GM21447 (cell line): ENCODE results near the gene ITPR3.

Experiments used
- ATAC-seq: cut with Tn5 transposase; IDR thresholded peaks from one replicate; pipeline ENCODE4 v1.9.1; 2021; ENCODE audit not compliant: unreplicated experiment

ITPR3 gene

DNA sequence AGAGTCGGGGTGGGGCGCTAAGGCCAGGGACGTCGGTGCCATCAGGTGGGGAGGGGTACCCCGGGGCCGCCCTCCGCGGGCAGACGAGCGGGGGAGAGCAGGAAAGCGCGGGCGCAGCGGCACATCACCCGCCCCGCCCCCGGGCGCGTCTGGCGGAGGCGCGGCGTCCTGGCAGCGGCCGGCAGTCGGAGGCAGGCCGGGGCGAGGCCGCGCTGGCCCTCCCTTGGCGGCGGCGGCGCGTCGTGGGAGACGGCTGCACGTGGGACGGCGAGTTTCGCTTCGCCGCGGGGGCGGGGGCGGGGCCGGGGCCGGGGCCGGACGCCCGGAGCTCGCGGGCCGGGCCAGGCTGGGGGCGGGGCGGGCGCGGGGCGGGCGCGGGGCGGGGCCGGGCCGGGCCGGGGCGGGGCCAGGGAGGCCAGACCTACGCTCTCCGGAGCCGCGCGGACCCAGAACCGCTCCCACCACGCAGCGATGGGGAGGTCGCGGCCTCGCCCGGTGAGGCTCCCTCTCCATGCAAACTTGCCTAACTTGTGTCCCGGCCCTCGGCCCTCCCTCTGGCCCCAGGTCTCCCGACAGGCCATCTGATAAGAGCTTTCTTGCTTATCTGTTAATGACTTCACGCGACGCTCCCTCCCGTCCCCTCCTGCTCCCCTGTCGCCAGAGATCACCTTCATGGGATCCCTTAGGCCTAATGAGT, 12.5 kb downstream of the ITPR3 start:
- ATAC-seq = no peak

DNA sequence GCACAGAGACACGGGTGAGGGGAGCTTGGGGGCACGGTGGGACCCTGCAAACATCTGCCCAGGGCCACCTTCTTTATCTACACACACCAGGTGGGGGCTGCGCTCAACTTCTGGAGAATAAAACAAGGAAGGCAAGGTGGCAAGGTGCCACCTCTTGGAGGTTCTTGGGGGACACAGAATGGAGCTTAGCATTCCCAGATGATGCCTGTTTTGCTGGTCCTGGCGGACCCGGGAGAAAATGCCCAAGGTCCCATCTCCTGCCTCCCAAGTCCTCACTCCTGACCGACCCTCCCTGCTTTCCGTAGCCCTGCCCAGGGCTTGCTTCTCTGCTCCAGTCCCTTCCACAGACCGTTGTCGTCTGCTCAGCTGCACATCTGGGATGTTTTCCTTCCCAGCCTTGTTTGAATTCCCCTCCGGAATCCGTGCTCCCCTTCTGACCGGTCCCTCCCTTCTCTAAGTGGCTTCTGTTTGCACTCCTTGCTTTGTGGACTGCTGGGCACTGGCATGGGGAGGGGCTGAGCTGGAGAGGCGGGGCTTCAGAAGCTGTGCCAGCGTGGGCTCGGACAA, 13.1 kb downstream of the ITPR3 start:
- ATAC-seq = no peak

DNA sequence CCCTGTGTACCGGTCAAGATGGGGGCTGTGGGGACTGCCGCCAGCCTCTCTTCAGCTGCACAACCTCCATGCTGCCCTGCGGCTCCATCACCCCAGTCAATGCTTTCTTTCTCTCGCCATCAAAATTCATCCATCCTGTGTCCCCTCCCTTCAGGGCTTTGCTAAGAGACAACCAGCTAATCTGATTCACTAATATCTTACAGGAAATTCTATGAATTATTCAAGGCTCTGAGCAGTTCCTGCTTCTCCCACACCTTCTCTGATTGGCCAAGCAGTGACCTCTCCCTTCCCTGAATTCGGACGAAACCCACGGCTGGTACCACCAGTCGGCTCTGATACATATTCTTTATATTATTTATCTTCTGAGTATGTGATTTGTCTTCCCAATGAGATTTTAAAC, 13.8 kb downstream of the ITPR3 start:
- no peak for ATAC-seq

DNA sequence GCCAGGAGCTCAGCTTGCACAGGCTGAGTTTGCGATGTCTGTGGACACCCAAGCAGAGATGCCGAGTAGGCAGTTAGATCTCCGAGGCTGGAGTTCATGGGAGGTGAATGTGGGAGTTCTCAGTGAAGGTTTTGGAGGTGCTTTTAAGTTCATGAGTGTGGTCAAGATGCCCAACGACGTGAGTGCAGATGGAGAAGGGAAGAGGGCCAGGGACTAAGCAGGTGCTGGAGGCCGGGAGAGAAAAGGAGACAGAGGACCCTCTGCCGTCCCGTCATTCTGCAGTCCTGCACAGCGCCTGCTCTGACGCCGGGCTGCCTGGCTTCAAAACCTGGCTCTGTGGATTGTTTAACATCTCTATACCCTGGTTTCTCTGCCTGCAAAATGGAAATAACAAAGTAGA, 15.5 kb downstream of the ITPR3 start:
- ATAC-seq = no peak

DNA sequence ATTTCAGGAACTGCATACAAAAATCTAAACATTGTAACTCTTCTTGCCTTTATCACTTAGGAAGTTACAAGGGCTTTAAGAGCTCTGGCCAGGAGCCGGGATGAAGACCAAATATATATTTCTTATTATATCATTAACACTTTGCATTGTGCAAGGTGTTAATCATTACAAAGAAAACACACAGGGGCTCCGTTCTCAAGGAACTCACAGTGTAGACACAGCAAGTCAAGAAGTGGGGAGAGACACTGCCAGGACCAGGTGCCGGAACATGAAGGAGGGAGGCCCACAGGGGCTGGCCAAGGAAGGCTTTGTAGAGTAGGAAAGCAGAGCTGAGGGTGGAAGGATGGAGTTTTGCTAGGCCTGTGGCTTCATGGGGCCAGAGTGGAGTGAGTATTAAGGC, 17.4 kb downstream of the ITPR3 start:
- no peak for ATAC-seq

DNA sequence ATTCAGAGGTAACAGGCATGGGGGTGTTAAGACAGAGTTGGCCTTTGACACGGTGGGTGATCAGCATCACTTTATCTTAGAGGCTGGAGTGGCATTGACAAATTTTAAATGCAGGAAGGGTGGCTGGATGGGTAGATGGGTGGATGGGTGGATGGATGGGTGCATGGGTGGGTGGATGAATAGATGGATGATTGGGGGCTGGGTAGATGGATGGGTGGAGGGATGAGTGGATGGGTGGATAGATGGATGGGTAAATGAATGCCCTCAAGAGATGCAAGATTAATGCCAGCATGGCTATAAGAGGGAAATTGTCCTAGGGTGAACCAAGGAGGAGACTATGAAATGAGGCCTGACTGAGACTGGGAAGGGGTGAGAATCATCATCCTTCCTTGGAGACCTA, 18.4 kb downstream of the ITPR3 start:
- no peak for ATAC-seq

DNA sequence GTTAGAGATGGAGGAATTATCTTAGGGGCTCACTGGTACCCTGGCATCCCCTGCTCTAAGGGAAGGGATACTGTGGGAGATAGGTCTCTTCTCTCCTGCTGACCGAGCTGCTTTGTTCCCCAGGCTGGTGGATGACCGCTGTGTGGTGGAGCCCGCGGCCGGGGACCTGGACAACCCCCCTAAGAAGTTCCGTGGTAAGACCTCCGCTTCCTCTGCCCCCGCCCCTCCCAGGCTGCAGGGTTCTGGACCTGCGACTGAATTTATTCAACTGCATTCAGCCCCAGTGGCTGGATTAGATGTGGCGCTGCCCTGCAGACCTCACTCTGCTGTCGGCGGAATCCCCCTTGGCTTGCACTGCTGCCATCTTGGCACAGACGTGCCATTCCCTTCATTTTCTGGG, 19.2 kb downstream of the ITPR3 start:
- no peak for ATAC-seq

DNA sequence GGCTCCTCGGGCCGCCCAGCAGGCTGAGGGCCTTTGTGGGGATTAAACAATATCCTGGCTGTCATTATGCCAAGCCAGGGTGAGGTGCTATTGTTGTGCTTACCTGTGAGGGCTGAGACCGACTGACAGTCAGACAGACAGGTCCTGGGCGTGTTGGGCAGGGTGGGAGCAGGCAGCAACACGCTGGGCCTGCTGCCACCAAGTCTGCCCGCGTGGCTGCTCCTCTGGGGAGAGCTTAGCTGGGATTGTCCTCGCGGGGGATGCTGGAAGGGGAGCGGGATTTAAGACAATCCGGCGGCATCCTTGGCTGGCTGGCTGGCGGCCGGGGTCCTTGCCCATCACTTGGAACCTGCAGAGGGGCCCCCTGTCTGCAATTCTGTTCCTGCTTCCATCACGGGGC, 20.0 kb downstream of the ITPR3 start:
- no peak for ATAC-seq

DNA sequence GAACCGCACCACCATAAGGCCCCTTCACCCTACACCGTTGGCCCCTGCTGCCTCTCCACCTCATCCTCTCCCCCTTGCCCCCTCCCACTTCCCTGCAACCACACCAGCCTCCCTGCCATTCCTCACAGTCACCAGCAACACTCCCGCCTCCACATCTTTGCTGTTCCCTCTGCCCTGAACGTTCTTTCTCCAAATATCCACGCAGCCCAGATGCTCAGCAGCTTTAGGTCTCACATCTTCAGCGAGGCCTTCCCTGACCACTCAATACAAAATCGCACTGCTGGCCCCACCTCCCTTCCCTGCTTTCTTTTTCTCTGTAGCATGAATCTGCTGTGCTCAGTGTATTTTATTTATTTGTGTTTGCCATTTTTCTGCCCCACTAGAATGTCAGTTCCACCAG, 20.5 kb downstream of the ITPR3 start:
- ATAC-seq = no peak

DNA sequence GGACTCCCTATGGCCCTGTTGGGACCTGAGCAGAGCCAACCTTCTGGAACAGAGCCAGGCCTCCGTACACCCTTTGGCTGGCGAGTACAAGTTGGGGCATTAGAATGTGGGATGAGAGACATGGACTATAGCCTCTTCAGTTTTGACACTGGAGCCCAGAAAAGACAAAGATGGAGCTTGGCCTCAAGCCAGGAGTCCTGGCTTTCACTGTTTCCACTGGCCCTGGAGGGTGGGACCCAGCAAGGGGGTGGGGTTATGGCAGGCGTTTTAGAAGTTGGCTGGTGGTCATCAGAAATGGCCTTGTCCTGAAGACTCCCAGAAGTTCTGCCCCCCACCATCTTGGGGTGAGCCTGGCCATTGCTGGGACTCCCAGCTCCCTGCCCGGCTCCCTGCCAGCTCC, 21.8 kb downstream of the ITPR3 start:
- no peak for ATAC-seq

DNA sequence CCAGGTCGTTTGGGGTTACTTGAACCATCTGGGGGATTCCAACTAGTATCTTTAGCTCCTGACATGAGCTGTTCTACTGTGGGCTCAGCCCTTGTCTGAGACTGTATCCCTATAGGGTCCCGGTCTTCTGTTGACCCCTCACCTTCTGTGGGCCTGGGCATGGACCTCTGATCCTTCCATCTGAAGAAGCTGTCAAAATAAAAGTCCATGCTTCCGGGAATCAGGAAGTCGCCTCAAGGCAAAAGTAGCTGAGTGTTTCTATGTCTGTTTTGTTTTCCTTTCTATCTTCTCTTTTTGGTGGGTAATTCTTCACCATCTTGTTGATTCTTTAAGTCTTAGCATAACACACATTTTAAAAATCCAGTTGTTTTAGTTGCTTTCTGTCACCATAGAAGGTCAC, 30.3 kb downstream of the ITPR3 start:
- no peak for ATAC-seq

DNA sequence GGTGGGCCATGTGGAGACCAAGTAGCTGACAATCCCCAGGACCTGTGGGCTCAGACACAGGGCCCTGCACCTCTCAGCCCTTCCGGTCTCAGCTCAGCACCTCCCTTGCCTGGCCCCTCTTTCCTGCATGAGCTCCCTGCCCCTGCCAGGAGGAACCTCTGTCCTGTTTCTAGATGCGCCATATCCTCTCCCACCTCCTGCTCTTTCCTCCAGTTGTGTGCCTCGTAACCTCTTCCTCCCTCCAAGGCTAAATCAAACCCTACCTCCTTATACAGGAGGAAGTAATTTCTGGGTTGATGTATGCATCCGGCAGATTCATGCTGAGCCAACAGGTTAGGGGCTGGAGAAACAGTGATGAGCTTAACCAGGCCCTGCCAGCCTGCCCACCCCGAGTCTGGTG, 30.9 kb downstream of the ITPR3 start:
- ATAC-seq = no peak

DNA sequence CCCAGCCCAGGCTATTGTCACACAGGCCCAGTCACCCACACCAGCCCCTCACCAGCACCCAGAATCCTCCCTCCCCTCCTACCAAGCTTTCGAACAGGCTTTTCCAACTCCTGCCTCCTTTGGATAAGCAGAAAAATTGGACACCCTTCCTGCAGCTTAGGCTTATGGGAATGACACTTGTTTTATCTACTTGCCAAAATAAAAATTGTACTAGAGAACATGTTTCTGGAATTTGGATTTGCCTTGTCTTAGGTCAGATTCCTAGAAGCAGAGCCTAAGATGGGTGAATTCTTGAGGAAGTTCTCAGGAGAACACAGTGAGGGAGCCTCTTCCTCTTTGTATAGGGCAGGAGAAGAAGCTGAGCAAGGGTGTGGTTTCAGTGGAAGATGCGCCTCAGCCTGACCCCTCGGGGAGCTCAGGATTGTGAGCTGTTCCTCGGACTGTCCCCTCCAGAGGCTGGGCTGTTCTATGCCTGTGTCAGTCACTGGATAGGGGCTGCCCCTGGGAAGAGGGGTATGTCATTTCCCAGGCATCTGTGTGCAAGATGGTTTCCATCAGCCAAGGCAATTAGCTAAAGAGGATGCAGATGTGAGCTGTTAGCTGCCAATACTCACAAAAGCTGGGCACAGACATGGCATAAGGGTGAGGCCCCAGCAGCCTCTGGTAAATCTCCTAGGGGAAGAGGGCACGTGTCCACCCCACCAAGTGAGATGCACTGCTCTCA, 33.9 kb downstream of the ITPR3 start:
- ATAC-seq = no peak

DNA sequence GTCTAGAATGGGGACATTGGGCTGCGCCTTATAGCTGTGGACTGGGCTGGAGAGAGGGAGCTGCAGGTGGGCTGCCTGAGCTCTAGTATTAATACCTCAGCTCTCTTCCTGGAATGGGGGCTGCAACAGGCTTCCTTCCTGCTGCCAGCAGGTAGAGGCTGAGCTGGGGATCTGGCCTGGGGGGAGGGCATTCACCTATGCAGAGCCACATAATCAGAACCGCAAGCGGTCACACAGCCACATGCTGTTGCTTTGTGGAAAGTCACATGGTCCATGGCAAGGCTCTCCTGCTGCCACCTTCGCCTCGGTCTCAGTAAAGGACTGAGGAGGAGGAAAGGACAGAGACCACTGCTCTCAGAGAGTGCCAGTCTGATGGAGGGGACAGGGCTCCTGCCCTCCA, 35.7 kb downstream of the ITPR3 start:
- no peak for ATAC-seq

DNA sequence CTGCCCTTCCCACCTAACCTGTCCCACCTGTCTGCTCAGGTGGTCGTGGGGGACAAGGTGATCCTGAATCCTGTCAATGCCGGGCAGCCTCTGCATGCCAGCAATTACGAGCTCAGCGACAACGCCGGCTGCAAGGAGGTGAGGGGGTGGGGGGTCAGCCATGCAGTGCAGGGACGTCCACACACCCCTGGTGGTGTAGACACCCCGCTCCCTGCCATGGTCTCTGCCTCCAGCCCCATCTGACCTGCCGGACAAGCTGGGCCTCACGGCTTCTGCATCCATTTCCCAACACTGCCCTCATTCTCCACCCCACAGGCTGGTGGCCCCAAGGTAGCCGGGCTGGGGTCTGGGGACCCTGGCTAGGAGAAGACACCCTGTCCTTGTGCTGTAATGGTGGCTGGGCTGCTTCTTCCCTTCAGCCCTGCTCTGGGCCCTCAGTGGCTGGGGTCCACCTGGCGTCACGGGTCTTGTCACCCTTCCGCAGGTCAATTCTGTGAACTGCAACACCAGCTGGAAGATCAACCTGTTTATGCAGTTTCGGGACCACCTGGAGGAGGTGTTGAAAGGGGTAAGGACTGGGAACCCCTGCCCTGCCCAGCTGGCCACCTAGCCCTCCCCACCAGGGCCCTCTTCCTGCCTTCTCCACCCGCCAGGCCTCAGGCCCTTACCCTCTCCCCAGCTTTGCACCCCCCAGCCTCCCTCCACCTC, 38.0 kb downstream of the ITPR3 start:
- no peak for ATAC-seq

DNA sequence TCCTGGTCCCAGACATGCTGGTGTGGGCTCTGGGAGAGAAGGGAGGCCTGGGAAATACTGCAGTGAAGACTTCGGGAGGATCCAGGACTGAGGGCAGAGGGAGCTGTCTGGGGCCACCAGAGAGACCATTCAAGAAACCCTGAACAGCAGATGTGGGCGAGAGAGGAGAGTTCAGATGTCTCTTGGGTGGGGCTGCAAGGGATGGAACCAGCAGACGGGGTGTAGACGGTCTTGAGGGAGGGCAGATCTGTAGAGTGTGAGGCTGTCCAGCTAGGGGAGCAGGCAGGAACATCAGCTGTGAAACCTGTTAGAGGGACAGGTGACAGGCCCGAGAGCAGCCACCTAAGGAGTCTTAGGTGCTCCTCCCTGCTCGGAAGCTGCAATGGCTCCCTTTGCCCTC, 38.9 kb downstream of the ITPR3 start:
- ATAC-seq = no peak

DNA sequence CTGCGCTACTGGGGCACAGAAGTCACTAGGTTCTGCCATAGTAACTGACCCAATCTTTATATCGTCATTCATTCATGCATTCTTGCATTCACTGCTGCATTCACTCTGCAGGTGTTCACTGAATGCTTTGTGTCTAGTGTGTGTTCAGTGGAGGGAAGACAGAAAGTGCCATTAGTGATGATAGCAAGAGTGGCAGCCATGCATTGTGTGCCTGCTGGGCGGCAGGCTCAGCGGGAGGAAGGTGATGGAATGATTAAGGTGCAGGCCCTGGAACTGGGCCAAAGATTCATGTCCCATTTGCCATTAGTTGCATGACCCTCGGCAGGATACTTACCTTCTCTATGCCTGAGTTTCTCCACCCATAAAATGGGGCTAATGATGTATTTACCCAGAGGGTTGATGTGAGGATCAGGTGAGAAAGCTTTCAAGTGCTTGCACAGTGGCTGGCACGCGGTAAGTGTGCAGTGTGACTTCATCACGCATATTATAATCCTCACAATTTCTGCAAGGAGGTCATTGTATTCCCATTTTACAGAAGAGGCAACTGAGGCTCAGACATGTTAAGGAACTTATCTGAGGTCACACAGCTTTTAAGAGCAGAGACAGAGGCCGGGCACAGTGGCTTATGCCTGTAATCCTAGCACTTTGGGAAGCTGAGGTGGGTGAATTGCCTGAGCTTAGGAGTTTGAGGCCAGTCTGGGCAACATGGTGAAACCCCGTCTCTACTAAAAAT, 40.1 kb downstream of the ITPR3 start:
- ATAC-seq = no peak

DNA sequence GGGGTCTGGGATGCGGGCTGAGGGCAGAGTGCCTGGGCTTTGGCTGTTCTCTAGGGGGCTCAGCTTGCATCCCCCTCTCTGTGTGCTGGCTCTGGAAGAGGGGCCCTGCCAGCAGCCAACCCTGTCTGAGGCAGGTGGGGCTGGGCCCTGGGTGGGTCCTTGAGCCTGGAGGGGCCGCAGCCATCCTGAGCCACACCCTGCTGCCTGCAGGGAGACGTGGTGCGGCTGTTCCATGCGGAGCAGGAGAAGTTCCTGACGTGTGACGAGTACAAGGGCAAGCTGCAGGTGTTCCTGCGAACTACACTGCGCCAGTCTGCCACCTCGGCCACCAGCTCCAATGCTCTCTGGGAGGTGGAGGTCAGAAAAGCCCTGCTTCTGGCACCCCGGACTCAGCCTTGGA, 41.2 kb downstream of the ITPR3 start:
- ATAC-seq = no peak

DNA sequence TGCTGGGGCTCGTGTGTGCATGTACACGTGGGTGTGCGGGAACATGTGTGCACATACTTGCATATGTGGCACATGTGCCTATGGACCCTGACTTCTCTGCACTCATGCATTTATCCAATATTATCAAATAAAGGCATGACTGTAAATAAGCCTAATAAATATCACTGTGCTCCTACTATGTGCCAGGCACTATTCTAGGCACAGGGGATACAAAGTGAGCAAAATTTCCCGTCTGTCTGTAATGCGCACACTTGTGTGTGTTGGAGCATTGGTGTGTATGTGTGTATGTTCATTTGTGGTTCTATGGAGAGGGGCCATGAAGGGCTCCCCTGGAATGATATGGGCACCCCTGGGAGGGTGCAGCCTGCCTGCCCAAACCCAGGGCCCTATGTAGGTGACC, 41.9 kb downstream of the ITPR3 start:
- no peak for ATAC-seq

DNA sequence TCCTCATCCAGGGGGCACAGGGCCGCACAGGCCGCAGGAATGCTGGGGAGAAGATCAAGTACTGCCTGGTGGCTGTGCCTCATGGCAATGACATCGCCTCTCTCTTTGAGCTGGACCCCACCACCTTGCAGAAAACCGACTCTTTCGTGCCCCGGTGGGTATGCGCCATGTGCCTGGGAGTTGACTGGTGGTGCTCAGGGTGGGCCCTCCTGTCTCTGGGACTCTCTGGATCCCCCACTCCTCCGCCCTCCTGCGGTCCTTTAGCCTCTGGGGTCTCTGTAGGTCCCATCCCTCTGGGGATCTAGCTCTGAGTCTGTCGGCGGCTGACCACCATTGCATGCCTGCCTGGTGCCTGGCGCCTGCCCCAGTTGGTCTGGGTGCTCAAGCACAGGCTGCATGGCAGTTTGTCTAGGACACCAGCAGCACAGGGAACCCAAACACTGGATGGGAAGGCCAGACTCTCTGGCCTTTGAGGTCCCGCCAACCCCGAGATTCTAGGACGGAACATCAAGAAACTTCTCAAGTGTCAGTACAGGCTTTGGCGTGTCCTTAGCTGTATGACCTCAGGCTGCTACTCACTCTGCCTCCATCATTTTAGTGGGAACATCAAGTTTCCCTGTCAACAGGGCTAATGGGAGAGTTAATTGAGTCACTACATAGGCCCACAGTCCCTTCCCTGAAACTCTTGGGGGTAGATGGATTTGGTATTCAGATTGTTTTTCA, 42.8 kb downstream of the ITPR3 start:
- no peak for ATAC-seq
